ES-I3 (cell line): Measurements from ENCODE around the gene SETD9.

Experiments
- H3K36me3 ChIP-seq: 2 replicates; pipeline ENCODE4 v1.6.1; 2013; ENCODE audit warnings: mild to moderate bottlenecking, low read length, control low read depth, moderate library complexity; ENCODE audit not compliant: insufficient read depth
- H3K4me1 ChIP-seq: 2 replicates; pipeline ENCODE4 v1.6.1; 2013; ENCODE audit warnings: mild to moderate bottlenecking, control low read depth, low read length; ENCODE audit not compliant: insufficient read depth
- H3K9ac ChIP-seq: 2 replicates; pipeline ENCODE4 v1.6.1; 2013; ENCODE audit warnings: low read depth, mild to moderate bottlenecking, low read length, moderate library complexity
- H3K9me3 ChIP-seq: 2 replicates; pipeline ENCODE4 v1.6.1; 2013; ENCODE audit warnings: mild to moderate bottlenecking, low read length, moderate library complexity; ENCODE audit not compliant: control insufficient read depth, insufficient read depth

SETD9 gene, protein sequence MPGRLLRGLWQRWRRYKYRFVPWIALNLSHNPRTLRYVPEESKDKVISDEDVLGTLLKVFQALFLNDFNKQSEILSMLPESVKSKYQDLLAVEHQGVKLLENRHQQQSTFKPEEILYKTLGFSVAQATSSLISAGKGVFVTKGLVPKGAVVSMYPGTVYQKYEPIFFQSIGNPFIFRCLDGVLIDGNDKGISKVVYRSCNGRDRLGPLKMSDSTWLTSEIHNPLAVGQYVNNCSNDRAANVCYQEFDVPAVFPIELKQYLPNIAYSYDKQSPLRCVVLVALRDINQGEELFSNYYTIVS

GRCh38 chr5:56909294-56910209 is at the start of gene SETD9:
TSS of gene SETD9 (plus strand) at chr5:56909596. CDS start at chr5:56909646, 50 bp downstream.
- H3K9me3 ChIP-seq = no peaks in the 10 kb centered on the region
- H3K36me3 ChIP-seq = no peaks in the 10 kb centered on the region
- peak within 1 kb of the TSS; percentile 98 for H3K9ac ChIP-seq

DNA sequence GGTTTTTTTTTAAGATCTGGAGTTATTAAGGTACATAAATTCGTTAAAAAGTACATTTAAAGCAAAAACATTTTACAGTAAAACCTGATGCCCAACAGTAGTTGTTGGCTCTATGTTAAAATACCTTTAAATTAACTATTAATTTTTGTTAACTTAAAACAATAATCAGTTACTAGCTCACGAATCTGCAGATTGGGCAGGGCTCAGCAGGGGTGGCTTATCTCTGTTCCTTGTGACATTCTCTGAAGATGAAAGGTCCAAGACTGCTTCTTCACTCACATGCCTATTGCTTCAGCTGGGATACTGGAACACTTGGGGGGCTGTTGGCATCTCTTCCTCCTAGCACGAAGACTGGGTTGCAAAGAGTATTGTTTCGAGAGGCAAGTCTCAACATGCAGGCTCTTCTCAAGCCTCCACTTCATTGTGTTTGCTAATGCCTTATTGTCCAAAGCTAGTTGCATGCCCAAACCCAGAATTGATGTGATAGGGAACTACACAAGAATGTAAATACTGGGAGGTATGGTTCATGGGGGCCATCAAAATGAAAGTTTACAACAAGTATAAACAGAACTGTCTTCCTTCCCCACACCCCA is 47.4 kb upstream of the SETD9 start:
- Histone ChIP-seq H3K4me1 (no peaks in the 10 kb centered on the region), H3K9me3 (no peaks in the 10 kb centered on the region), H3K36me3 (no peaks in the 10 kb centered on the region; the same call in 1 of the 2 replicates), H3K9ac (no peak overlapping the region)

More at GRCh38 chr5:56909294-56910209, at the start of gene SETD9:
- H3K4me1 ChIP-seq = peaks cover 8% of the 10 kb centered on the region; the same call in 1 of the 2 replicates

DNA sequence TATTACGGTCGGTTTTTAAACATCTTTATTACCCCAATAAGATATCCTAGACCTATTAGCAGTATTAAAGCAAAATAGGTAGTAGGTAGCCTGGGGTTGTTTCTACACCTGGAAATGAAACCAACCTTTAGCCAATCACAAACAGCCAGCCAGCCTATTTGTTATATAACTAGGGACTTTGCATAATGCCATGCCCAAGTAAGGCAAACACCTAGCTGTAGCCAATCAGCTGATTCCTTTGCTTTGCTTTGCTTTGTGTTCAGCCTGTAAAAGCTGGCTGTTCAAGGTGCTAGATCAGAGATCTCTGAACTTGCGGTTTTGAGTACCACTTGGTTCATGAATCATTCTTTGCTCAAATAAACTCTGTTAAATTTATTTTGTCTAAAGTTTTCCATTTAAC is 46.5 kb upstream of the SETD9 start:
- Histone ChIP-seq H3K36me3 (no peaks in the 10 kb centered on the region; the same call in 1 of the 2 replicates), H3K4me1 (no peaks in the 10 kb centered on the region), H3K9me3 (no peaks in the 10 kb centered on the region), H3K9ac (no peak overlapping the region)

GRCh38 chr5:56871777-56872176 is 37.6 kb upstream of the SETD9 start:
- no peaks in the 10 kb centered on the region for H3K4me1 ChIP-seq
- H3K9me3 ChIP-seq = no peaks in the 10 kb centered on the region
- no peak overlapping the region for H3K9ac ChIP-seq
- H3K36me3 ChIP-seq = no peaks in the 10 kb centered on the region; the same call in 1 of the 2 replicates

- H3K4me1 ChIP-seq = no peaks in the 10 kb centered on the region
- no peaks in the 10 kb centered on the region; the same call in 1 of the 2 replicates for H3K36me3 ChIP-seq
- H3K9me3 ChIP-seq = no peaks in the 10 kb centered on the region
- no peak overlapping the region for H3K9ac ChIP-seq
Measured at GRCh38 chr5:56873056-56873455, 36.3 kb upstream of the SETD9 start.

GRCh38 chr5:56876327-56876726 is 33.1 kb upstream of the SETD9 start:
- H3K36me3 ChIP-seq = no peaks in the 10 kb centered on the region; the same call in none of the 2 replicates
- no peaks in the 10 kb centered on the region for H3K4me1 ChIP-seq
- H3K9me3 ChIP-seq = no peaks in the 10 kb centered on the region
- H3K9ac ChIP-seq = no peak overlapping the region

GRCh38 chr5:56881571-56881970 is 27.8 kb upstream of the SETD9 start:
- Histone ChIP-seq H3K4me1 (no peaks in the 10 kb centered on the region), H3K9me3 (no peaks in the 10 kb centered on the region), H3K9ac (no peak overlapping the region), H3K36me3 (peaks cover 9% of the 10 kb centered on the region)

DNA sequence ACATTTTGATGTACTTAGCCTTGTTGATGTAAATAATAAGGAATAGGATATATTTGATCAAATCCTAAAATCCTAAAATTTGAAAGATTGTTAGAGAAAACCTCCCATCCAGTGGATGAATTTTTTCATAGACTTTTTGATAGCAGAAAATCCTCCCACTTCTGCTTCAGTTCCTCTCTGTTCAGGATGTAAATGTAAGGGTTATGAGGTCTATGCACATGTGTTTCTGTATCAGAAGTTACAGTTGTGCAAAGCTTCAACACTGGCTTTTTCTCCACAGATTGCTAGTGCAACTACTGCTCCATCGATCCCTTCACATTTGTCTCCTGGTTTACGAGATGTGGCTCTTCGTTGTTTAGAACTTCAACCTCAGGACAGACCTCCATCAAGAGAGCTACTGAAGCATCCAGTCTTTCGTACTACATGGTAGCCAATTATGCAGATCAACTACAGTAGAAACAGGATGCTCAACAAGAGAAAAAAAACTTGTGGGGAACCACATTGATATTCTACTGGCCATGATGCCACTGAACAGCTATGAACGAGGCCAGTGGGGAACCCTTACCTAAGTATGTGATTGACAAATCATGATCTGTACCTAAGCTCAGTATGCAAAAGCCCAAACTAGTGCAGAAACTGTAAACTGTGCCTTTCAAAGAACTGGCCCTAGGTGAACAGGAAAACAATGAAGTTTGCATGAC is 16.0 kb upstream of the SETD9 start:
- Histone ChIP-seq H3K4me1 (no peaks in the 10 kb centered on the region), H3K9me3 (no peaks in the 10 kb centered on the region), H3K36me3 (no peaks in the 10 kb centered on the region; the same call in 1 of the 2 replicates), H3K9ac (no peak overlapping the region)

- Histone ChIP-seq H3K9ac (no peak overlapping the region), H3K4me1 (no peaks in the 10 kb centered on the region), H3K36me3 (no peaks in the 10 kb centered on the region; the same call in 1 of the 2 replicates), H3K9me3 (no peaks in the 10 kb centered on the region)
Measured at GRCh38 chr5:56896763-56897162, 12.6 kb upstream of the SETD9 start.

GRCh38 chr5:56898213-56898612 is 11.2 kb upstream of the SETD9 start:
- Histone ChIP-seq H3K4me1 (no peaks in the 10 kb centered on the region), H3K9ac (no peak overlapping the region), H3K36me3 (no peaks in the 10 kb centered on the region; the same call in 1 of the 2 replicates), H3K9me3 (no peaks in the 10 kb centered on the region)

GRCh38 chr5:56900395-56900794 is 9.0 kb upstream of the SETD9 start:
- H3K36me3 ChIP-seq = no peaks in the 10 kb centered on the region; the same call in 1 of the 2 replicates
- no peaks in the 10 kb centered on the region for H3K9me3 ChIP-seq
- no peaks in the 10 kb centered on the region for H3K4me1 ChIP-seq
- no peak overlapping the region for H3K9ac ChIP-seq

GRCh38 chr5:56900858-56901578 is 8.4 kb upstream of the SETD9 start:
- Histone ChIP-seq H3K4me1 (no peaks in the 10 kb centered on the region), H3K36me3 (no peaks in the 10 kb centered on the region; the same call in 1 of the 2 replicates), H3K9ac (no peak overlapping the region), H3K9me3 (no peaks in the 10 kb centered on the region)

GRCh38 chr5:56908942-56909293 is 478 bp upstream of the SETD9 start:
- no peaks in the 10 kb centered on the region for H3K36me3 ChIP-seq
- no peaks in the 10 kb centered on the region for H3K9me3 ChIP-seq
- H3K9ac ChIP-seq = peak overlapping the region; percentile 70
- peaks cover 8% of the 10 kb centered on the region; the same call in 1 of the 2 replicates for H3K4me1 ChIP-seq
